GM21786 (cell line): ENCODE data around the gene SIRPB1.
"Not testable (repeated sequence)": the region's sequence is repeated elsewhere in the genome, so short reads cannot be mapped to it uniquely, and the experiment has no call there.

Experiments
- ATAC-seq: cut with Tn5 transposase; IDR thresholded peaks from one replicate; pipeline ENCODE4 v1.9.1; 2021; ENCODE audit not compliant: unreplicated experiment

Gene SIRPB1

GRCh38 chr20:1637226-1637625 lies 17.4 kb upstream of the SIRPB1 start:
- ATAC-seq = no peak

- no peak for ATAC-seq
Measured at GRCh38 chr20:1636621-1637020, 16.8 kb upstream of the SIRPB1 start.

GRCh38 chr20:1635291-1635979 lies 15.6 kb upstream of the SIRPB1 start:
- no peak for ATAC-seq

GRCh38 chr20:1633535-1633934 lies 13.7 kb upstream of the SIRPB1 start:
- ATAC-seq = no peak

GRCh38 chr20:1632178-1632577 lies 12.4 kb upstream of the SIRPB1 start:
- ATAC-seq = no peak

- no peak for ATAC-seq
Measured at GRCh38 chr20:1631309-1632151, 11.7 kb upstream of the SIRPB1 start.

- ATAC-seq = no peak
Measured at GRCh38 chr20:1630186-1630585, 10.4 kb upstream of the SIRPB1 start.

GRCh38 chr20:1629321-1629720 lies 9.5 kb upstream of the SIRPB1 start:
- ATAC-seq = no peak

GRCh38 chr20:1628621-1629020 lies 8.8 kb upstream of the SIRPB1 start:
- ATAC-seq = no peak

GRCh38 chr20:1627200-1627550 lies 7.4 kb upstream of the SIRPB1 start:
- ATAC-seq = no peak

GRCh38 chr20:1626528-1627199 lies 6.9 kb upstream of the SIRPB1 start:
- ATAC-seq = no peak

- ATAC-seq = no peak
Measured at GRCh38 chr20:1625083-1625690, 5.4 kb upstream of the SIRPB1 start.

- ATAC-seq = no peak
Measured at GRCh38 chr20:1623501-1624205, 3.8 kb upstream of the SIRPB1 start.

GRCh38 chr20:1622450-1622849 lies 2.6 kb upstream of the SIRPB1 start:
- no peak for ATAC-seq

GRCh38 chr20:1621316-1621715 lies 1.5 kb upstream of the SIRPB1 start:
- ATAC-seq = no peak

- no peak for ATAC-seq
Measured at GRCh38 chr20:1618954-1619540, 762 bp downstream of the SIRPB1 start.

- no peak for ATAC-seq
Measured at GRCh38 chr20:1618479-1618878, 1.3 kb downstream of the SIRPB1 start.

- no peak for ATAC-seq
Measured at GRCh38 chr20:1616858-1617434, 2.9 kb downstream of the SIRPB1 start.

- ATAC-seq = not testable (repeated sequence)
Measured at GRCh38 chr20:1610404-1610803, 9.4 kb downstream of the SIRPB1 start.

GRCh38 chr20:1608678-1609347 lies 11.0 kb downstream of the SIRPB1 start:
- ATAC-seq = not testable (repeated sequence)
